H1 (cell line): ENCODE data around the gene MLEC.

Experiments used
- EZH2 ChIP-seq: fragments of 200-600 bp; sonication (generic); IDR thresholded peaks from 2 replicates; pipeline ENCODE4 v1.7.1; 2012; ENCODE audit warnings: low read depth, mild to moderate bottlenecking, moderate library complexity, low read length, inconsistent platforms; ENCODE audit not compliant: severe bottlenecking
- SIN3A ChIP-seq, 2 experiments: IDR thresholded peaks in 1 of 2; conservative IDR thresholded peaks in 1 of 2; 2 replicates each; pipeline ENCODE4 v1.6.1; 2011 to 2012; ENCODE audit warnings: low read length in 2 of 2, improper control_type of control experiment in 1 of 2, low read depth in 1 of 2, mild to moderate bottlenecking in 1 of 2
- SRF ChIP-seq: IDR thresholded peaks from 2 replicates; pipeline ENCODE4 v1.6.1; 2011; ENCODE audit warnings: mild to moderate bottlenecking, low read depth, low read length, moderate library complexity
- TF ChIP-seq, protein P1 (sequence below), 3 experiments: IDR thresholded peaks; 1 replicate in 2 of 3; 2 replicates in 1 of 3; pipeline versions ENCODE4 v1.5.1 to v1.6.1; 2011; ENCODE audit warnings: low read length in 3 of 3, mild to moderate bottlenecking in 3 of 3, inconsistent platforms in 2 of 3, low read depth in 1 of 3, moderate library complexity in 1 of 3; ENCODE audit not compliant: insufficient read depth in 1 of 3; ENCODE audit errors: control extremely low read depth in 1 of 3

DNA sequence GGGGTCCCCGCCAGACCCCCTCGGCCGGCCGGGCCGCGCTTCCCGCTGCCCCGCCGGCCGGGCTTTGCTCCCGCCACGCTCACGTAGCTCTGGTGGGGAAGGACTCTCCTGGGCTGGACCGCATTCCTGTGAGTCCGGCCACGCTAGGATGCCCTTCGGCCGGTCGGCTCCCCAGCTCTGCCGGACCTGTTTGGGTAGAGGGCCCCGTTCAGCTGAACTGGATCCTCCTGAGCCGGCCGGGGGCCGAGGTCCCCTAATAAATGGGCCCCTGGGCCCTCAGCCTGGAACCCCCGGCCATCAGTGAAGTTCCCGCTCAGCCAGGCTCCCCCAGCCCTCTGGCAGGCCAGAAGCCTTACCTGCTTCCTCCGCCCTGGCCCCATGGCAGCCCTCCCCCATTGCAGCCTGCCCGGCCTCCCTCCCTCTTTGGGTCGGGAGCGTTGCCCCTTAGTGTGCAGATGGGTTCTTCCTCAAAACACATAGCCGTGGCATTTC lies 23.9 kb downstream of the MLEC start:
- TF ChIP-seq EZH2 (no peak), SIN3A (conservative IDR thresholded peaks at IDR 0.05 in 1 of 2, IDR thresholded peaks at IDR 0.05 in 1 of 2; ENCODE audit: low read depth in 1 of 2, low read length in 2 of 2) (no peak; a peak in 1 of 4 replicates), SRF (no peak)
- TF ChIP-seq, protein P1, sequence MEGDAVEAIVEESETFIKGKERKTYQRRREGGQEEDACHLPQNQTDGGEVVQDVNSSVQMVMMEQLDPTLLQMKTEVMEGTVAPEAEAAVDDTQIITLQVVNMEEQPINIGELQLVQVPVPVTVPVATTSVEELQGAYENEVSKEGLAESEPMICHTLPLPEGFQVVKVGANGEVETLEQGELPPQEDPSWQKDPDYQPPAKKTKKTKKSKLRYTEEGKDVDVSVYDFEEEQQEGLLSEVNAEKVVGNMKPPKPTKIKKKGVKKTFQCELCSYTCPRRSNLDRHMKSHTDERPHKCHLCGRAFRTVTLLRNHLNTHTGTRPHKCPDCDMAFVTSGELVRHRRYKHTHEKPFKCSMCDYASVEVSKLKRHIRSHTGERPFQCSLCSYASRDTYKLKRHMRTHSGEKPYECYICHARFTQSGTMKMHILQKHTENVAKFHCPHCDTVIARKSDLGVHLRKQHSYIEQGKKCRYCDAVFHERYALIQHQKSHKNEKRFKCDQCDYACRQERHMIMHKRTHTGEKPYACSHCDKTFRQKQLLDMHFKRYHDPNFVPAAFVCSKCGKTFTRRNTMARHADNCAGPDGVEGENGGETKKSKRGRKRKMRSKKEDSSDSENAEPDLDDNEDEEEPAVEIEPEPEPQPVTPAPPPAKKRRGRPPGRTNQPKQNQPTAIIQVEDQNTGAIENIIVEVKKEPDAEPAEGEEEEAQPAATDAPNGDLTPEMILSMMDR (IDR thresholded peaks at IDR 0.05; ENCODE audit: control extremely low read depth in 1 of 3, insufficient read depth in 1 of 3, low read depth in 1 of 3, low read length in 3 of 3): no peak
